Body of pancreas (tissue), 4 donors: ENCODE results near the gene ZNF266. TPM values are rescaled to one million over a fixed set of nuclear protein-coding genes. Genes with fewer than 3 reads are reported as not detected.
A peak's percentile ranks its signal among the peaks of the same experiment; 100 is the strongest.

ENCODE experiments used
- ATAC-seq: fragments of 150-250 bp; one replicate; pipeline ENCODE4 v1.9.1; 2016
- DNase-seq, 4 donors: peaks; one replicate each; pipeline ENCODE4 v3.0.0-alpha.2; 2019
- H3K27ac ChIP-seq, 4 donors: fragments of 200-600 bp; sonication (generic); 1 replicate in 3 of 4; 2 replicates in 1 of 4; pipeline versions ENCODE4 v1.5.1 to v1.6.1; 2016 to 2019; ENCODE audit warnings: mild to moderate bottlenecking in 1 of 4, mixed read lengths in 1 of 4, moderate library complexity in 1 of 4
- H3K27me3 ChIP-seq, 2 donors: fragments of 200-600 bp; sonication (generic); one replicate each; pipeline ENCODE4 v1.6.0; 2016; ENCODE audit warnings: mild to moderate bottlenecking in 1 of 2
- H3K36me3 ChIP-seq, 2 donors: fragments of 200-600 bp; sonication (generic); replicated peaks in 1 of 2; 2 replicates each; pipeline ENCODE4 v1.5.1; 2016; ENCODE audit warnings: low read depth in 2 of 2; ENCODE audit not compliant: insufficient read depth in 1 of 2
- H3K4me1 ChIP-seq: fragments of 200-600 bp; sonication (generic); one replicate; pipeline ENCODE4 v1.6.0; 2016
- H3K4me3 ChIP-seq, 2 donors: fragments of 200-600 bp; sonication (generic); 1 replicate in 1 of 2; 2 replicates in 1 of 2; pipeline ENCODE4 v1.5.1; 2016 to 2019
- H3K9me3 ChIP-seq, 3 donors: fragments of 200-600 bp; sonication (generic); 1 replicate in 2 of 3; 2 replicates in 1 of 3; pipeline ENCODE4 v1.5.1; 2016
- CTCF ChIP-seq, 7 experiments: fragments of 450-650 bp in 4 of 7; fragments of 200-600 bp in 3 of 7; sonication (generic) in 3 of 7; IDR thresholded peaks; one replicate each; pipeline ENCODE4 v1.5.1; 2016 to 2019; ENCODE audit warnings: antibody characterized with exemption in 7 of 7
- POLR2A ChIP-seq, 3 donors: fragments of 450-650 bp; IDR thresholded peaks; one replicate each; pipeline ENCODE4 v1.6.1; 2016; ENCODE audit warnings: antibody characterized with exemption in 3 of 3, mild to moderate bottlenecking in 2 of 3
- WGBS, 2 donors: methylation state at CpG; one replicate each; pipeline ENCODE4 v1.1.5; 2017; 5-methylcytosine and 5-hydroxymethylcytosine counted together
- intact Hi-C: fragments of 100-400 bp; cut with DNase I; formaldehyde crosslinking; loops from one replicate; pipeline ENCODE4 v1.15.1; 2023
- total RNA-seq, 2 donors: library from RNA; depleted of rRNA; stranded (reverse); fragments of >200 nt; gene quantifications; one replicate each; pipeline ENCODE4 v1.1.0, GENCODE V29; 2016

Gene ZNF266
- total RNA-seq, 2 donors from 2014 or later: 12.2 to 13.7 TPM

- no peaks in the 10 kb centered on the region for H3K27me3 ChIP-seq
- ATAC-seq: no peak
- no peaks in the 10 kb centered on the region for H3K9me3 ChIP-seq
- intact Hi-C loops: no loop called here
- TF ChIP-seq POLR2A (IDR thresholded peaks at IDR 0.05) (no peak), CTCF (IDR thresholded peaks at IDR 0.05) (no peak)
- peaks cover 20% of the 10 kb centered on the region for H3K4me1 ChIP-seq
- no peak overlapping the region for H3K4me3 ChIP-seq
- peaks cover 2 to 7% of the 10 kb centered on the region in 2 donors for H3K36me3 ChIP-seq
- peak in 1 of 4 donors; percentile 1 for DNase-seq
- no peak overlapping the region for H3K27ac ChIP-seq
- 91 to 95% methylated on average over 6 to 7 of the region's 7 CpGs for WGBS, 2 donors
Observed at GRCh38 chr19:9431475-9431874, 3.9 kb downstream of the ZNF266 start.

GRCh38 chr19:9430444-9430843 is 4.9 kb downstream of the ZNF266 start:
- TF ChIP-seq CTCF (IDR thresholded peaks at IDR 0.05) (no peak), POLR2A (IDR thresholded peaks at IDR 0.05) (no peak)
- Histone ChIP-seq H3K27ac (no peak overlapping the region), H3K27me3 (no peaks in the 10 kb centered on the region), H3K4me3 (no peak overlapping the region), H3K36me3 (peaks cover 4 to 13% of the 10 kb centered on the region in 2 donors), H3K9me3 (peaks cover 0 to 5% (median 0%) of the 10 kb centered on the region in 3 donors), H3K4me1 (peaks cover 13% of the 10 kb centered on the region)
- no peak for DNase-seq
- intact Hi-C loops: no loop called here
- no peak for ATAC-seq
- WGBS, 2 donors: 93% methylated on average over 1 of the region's 1 CpG

GRCh38 chr19:9427941-9428340 is 7.4 kb downstream of the ZNF266 start:
- Histone ChIP-seq H3K36me3 (peaks cover 6 to 20% of the 10 kb centered on the region in 2 donors), H3K27ac (no peak overlapping the region), H3K27me3 (no peaks in the 10 kb centered on the region), H3K4me1 (no peaks in the 10 kb centered on the region), H3K9me3 (peaks cover 0 to 16% (median 0%) of the 10 kb centered on the region in 3 donors), H3K4me3 (no peak overlapping the region)
- intact Hi-C loops: no loop called here
- ATAC-seq: no peak
- 79 to 91% methylated on average over 6 of the region's 6 CpGs for WGBS, 2 donors
- TF ChIP-seq CTCF (IDR thresholded peaks at IDR 0.05) (no peak), POLR2A (IDR thresholded peaks at IDR 0.05) (no peak)
- DNase-seq: no peak

GRCh38 chr19:9413240-9413954 is 22.0 kb downstream of the ZNF266 start:
- no peak for DNase-seq
- no peak for ATAC-seq
- peaks cover 47 to 59% of the 10 kb centered on the region in 2 donors for H3K36me3 ChIP-seq
- H3K27me3 ChIP-seq: no peaks in the 10 kb centered on the region
- 94 to 98% methylated on average over 14 of the region's 14 CpGs for WGBS, 2 donors
- no peak overlapping the region for H3K4me3 ChIP-seq
- no peak for TF ChIP-seq POLR2A (IDR thresholded peaks at IDR 0.05)
- no peak for TF ChIP-seq CTCF (IDR thresholded peaks at IDR 0.05)
- H3K9me3 ChIP-seq: peaks cover 0 to 93% (median 14%) of the 10 kb centered on the region in 3 donors
- H3K4me1 ChIP-seq: no peaks in the 10 kb centered on the region
- H3K27ac ChIP-seq: no peak overlapping the region
- intact Hi-C loops: no loop called here

GRCh38 chr19:9407827-9408226 is 27.5 kb downstream of the ZNF266 start:
- no peaks in the 10 kb centered on the region for H3K27me3 ChIP-seq
- peaks cover 0 to 63% (median 6%) of the 10 kb centered on the region in 3 donors for H3K9me3 ChIP-seq
- peaks cover 4% of the 10 kb centered on the region for H3K4me1 ChIP-seq
- H3K36me3 ChIP-seq: peaks cover 0 to 6% of the 10 kb centered on the region in 2 donors
- no peak overlapping the region for H3K27ac ChIP-seq
- intact Hi-C loops: no loop called here
- WGBS, 2 donors: 86 to 88% methylated on average over 5 of the region's 5 CpGs
- TF ChIP-seq CTCF (IDR thresholded peaks at IDR 0.05): no peak
- DNase-seq (no peak), ATAC-seq (no peak)
- no peak overlapping the region for H3K4me3 ChIP-seq
